ENCODE data around the gene TAS2R60. TPM values are rescaled to one million over a fixed set of nuclear protein-coding genes. Genes with fewer than 3 reads are reported as not detected.
"Not testable (repeated sequence)": the region's sequence is repeated elsewhere in the genome, so short reads cannot be mapped to it uniquely, and the experiment has no call there.

The TAS2R60 gene, protein sequence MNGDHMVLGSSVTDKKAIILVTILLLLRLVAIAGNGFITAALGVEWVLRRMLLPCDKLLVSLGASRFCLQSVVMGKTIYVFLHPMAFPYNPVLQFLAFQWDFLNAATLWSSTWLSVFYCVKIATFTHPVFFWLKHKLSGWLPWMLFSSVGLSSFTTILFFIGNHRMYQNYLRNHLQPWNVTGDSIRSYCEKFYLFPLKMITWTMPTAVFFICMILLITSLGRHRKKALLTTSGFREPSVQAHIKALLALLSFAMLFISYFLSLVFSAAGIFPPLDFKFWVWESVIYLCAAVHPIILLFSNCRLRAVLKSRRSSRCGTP
- 0.55 TPM for total RNA-seq

DNA sequence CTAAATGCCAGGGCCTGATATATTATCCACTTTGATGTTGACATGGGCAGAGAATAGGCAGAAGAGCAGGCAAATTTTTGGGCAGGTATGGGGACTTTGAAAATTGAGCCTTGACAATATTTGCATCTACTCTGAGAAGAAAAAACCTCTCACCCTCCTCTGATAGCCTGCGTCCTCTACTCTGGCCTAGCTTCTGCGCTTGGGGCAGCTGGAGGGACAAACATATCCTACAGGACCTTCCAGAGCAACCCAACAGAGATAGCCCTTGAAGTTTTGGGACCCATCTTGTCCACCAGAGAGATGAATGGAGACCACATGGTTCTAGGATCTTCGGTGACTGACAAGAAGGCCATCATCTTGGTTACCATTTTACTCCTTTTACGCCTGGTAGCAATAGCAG, at the start of gene TAS2R60:
TAS2R60 (plus strand) TSS at position 301 of the 400 bp plus-strand sequence; CDS start at position 301, 0 bp downstream.
- DNase-seq (ENCODE audit: low spot score), result no peak

- no peak for DNase-seq (ENCODE audit: low spot score)
These were observed 49.2 kb upstream of the TAS2R60 start for GRCh38 chr7:143394068-143394467.

DNA sequence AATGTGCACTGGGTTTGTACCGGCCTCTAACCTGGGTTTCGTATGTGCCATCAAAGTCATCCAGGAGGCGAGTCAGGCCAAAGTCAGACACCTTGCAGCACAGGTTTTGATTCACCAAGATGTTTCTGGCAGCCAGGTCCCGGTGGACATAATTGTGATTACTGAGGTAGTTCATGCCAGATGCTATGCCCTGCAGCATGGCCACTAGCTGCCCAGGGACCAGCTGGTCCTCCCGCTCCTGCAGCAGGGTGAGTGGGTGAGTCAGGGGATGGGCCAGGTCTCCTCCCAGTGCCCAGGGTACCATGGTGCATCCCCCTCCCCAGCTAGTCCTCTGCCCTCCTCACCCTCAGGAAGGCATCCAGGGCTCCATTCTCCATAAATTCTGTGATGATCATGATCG, 48.5 kb upstream of the TAS2R60 start:
- DNase-seq (ENCODE audit: low spot score), result no peak

DNA sequence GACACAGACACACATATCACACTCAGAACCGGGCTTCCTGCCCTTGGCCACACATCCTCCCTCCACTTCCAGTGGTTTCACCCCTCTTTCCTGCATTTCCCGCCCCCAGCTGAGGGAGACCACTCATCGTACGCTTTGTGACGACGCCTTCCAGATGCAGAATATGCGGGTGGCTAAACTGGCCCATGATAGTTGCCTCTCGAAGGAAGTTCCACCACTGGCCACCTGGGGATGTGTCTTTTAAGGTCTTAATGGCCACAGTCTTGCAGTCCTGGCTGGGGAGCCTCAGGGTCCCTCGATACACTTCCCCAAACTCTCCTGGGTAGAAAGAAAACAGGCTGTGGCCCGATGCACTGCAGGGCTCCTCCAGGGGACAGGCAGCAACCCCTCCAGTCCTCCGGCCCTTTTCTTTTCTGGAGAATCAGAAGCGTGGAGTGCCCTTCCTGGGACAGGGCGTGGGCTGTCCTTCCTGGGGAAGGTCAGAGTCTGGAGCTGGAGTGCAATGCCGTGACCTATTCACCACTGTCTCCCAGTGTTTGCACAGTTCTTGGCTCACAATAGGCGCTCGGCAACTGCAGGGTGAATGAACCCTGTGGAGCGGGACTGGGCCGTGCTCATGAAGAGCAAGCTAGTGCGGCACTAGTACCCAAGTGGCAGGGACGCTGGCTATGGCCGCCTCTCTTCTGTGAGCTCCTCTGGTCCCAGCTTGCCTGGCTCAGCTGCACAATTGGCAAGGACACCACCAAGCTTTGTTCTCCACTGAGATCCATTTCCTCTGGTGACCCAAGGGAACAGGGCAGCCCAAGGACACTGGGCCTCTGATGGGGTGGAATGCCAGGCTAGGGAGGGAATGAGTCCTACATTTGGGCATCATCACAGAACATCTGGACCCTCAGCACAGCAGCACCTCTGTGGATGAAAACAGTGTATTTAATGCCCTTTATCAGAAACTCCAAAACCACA, 47.8 kb upstream of the TAS2R60 start:
- no peak for DNase-seq (ENCODE audit: low spot score)

DNA sequence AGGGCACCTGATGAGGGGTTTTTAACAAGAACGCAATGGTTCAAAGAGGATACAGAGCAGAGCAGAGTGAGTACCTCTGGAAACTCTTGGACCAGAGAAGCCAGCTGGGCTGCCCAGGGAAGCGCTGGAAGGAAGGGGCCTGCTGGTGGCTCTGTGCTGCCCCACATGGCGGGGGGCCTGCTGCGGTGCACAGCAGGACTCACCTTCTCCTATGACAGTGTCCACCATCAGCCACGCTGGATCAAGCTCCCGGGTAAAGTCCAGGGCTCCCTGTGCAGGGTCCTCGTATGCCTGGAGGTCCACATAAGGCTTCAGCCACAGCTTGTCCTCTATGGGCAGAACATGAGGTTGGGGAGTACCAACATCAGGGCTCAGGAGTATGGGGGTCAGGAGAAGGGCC, 47.1 kb upstream of the TAS2R60 start:
- DNase-seq (ENCODE audit: low spot score), result no peak

DNA sequence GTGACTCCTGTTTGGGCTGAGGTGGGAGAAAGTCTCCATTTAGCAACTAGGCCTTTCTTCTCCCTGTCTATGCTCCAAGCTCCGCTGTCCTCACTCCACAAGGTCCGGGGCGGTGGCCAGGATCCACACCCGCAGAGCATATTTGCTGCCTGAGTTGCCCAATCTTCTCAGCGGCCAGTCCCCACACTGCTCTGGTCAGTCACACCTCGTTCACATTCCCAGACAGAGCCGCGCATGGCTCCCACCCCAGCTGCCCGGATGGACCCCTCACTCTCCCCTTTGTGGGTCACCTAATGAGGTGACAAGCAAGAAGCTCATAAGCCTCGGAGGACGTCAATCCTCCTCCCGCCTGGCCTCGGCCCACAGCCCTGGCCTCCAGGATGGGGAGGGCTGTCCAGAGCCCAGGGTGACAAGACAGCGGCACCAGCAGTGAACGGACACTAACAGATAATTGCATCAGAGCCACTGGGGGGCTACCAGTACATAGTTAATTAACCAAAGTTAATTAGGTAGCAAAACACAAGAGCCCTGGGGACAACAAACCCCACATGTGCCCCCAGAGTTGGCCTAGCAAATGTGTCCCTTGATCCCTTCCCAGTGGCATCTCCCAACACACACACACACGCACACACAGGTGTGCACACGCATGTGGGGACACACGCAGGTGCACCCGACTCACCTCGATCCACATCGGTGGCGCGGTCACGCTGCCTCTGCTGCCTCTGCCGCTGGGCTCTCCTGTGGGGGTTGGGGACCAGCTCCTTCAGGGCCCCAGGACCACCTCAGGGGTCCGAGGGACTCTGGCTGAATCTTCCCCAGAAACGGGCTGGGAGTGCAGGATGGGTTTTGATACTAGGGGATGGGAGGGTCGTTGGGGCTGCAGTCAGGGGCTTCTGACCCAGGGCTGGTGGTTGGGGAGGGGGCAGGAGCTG, 46.4 kb upstream of the TAS2R60 start:
- no peak for DNase-seq (ENCODE audit: low spot score)

DNA sequence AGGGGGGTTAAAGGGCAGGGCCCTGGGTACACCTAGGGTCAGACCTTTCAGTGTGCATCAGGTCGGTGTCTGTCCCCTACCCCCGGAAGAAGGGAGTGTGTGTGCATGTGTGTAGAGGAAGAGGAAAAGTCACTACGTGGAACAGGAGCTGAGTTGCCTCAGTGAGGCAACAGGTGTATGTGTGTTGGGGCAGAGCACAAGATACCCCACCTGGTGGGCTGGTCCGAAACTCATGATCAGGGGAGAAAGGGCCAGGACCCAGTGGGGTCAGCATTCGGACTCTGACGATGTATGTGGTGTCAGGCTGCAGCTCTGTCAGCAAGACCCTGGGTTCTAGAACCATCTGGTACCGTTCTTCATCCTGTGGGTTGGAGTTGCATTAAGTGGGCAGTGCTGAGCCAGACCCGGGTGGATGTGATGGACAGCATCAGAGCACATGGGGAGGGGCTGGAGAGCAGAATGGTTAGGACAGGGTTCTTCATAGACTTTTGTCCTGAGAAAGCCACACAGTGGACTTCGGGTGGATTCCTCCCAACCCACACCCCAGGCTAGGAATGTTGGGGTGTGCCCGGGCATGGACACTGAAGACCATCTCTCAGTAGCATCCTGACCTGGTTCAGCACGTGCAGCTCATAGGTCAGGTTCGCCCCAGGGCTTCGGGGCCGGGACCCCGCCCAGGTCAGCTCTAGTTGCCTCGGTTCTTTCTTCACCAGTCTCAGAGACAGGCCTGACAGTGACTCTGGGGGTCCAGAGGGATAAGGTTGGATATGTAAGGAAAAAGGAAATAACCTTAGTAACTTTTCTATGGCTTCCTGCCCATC, 45.3 kb upstream of the TAS2R60 start:
- DNase-seq (ENCODE audit: low spot score), result no peak

DNA sequence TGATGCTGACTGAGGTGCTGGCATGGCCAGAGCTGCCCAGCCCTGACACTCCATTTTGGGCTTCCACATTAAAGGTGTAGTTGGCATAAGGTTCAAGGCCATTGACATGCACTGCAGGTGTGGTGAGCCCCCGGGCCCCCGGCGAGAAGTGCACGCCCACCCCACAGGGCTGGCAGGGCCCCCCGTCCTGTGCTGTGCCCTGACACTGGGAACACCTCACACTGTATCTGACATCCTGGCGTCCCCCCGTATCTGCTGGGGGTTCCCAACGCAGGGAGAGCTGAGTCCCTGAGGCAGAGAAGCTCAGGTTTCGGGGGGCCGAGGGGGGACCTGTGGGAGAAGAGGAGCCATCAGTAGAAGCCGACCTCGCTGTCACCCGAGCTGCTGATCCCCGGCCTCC, 44.6 kb upstream of the TAS2R60 start:
- DNase-seq (ENCODE audit: low spot score), result no peak

DNA sequence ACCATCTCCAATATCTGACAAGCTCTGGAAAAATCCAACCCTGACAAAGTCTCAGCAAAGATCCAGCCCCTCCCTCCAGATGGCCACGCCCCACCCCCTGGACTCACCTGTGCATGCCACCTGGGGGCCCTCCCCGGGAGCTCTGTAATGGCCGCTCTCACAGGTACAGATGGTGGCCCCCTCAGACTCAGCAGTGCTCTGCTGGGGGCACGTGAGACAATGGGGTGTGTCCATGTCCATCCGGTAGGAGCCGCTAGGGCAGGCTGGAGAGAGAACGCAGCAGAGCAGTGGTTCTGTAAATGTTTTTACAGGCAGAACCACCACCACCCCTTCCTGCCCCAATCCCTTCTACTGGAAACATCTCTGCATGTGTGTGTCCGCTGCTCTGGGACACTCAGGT, 44.1 kb upstream of the TAS2R60 start:
- no peak for DNase-seq (ENCODE audit: low spot score)

GRCh38 chr7:143399642-143400041, 43.6 kb upstream of the TAS2R60 start:
- no peak for DNase-seq (ENCODE audit: low spot score)

DNA sequence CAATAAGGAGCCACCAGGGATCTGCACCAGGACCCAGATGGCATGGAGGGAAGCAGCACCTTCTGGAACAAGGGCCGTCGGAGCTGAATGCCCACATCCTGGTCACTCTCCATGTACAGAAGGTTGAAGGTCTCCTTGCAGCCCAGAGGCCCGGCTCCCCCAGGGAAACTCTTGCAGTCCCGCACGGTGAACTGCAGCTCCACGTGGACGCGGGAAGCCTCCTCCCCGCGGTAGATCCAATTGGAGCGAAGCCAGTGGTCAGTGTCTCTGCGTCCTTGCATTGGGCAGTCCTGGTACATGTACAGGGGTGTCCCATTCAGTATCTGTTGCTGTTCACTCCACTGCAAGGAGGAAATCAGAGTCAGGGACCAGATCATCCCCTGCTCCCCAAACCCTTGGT, 42.0 kb upstream of the TAS2R60 start:
- no peak for DNase-seq (ENCODE audit: low spot score)

DNA sequence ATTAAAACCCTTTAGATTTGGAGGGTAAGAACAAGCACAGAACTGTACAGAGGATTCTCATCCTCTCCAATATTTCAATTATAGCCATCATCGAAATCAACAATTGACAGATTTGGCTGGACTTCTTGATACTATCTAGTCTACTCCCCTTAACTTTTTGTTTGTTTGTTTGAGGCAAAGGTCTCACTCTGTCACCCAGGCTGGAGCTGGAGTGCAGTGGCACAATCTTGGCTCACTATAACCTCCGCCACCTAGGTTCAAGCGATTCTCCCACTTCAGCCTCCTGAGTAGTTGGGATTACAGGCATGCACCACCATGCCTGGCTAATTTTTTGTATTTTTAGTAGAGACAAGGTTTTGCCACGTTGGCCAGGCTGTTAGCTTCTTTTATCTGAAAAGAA, 41.0 kb upstream of the TAS2R60 start:
- DNase-seq (ENCODE audit: low spot score), result not testable (repeated sequence)

DNA sequence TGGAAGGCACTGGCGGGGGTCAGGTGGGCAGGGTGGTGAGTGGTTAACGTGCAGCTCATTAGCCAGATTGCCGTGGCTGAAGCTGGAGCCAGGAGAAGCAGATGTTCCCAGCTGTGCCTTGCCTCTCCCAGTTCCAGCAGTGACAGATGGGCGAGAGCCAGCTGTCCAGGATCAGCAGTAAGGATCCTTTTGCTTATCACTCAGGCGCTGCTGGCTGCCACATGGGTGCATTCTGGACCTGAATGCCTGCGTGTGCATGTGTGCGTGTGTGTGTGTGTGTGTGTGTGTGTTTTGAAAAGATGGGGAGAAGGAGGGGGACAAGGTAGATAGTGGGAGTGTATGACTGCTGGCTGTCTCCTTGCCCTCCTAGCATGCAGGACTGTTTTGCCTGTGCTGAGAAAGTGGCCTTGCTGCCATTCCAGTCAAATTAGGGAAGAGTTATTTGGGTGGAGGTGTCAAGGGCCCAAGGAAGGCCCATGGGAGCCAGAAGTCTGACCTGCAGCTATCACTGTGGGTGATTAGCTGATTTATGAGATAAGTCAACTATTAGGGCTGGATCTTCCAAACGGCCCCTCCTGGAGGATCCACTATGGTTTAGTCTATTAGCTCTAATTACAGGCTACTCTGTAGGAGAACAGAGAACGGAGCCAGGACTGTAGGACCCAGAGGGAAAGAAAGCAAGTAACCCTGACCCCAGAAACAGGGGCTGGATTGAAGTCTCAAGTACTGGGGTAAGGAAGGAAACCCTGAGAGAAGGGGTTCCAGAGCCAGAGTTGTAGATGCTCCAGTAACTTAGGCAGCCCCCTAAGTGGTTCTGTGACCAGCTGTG, 37.9 kb upstream of the TAS2R60 start:
- no peak for DNase-seq (ENCODE audit: low spot score)

GRCh38 chr7:143406002-143406357, 37.3 kb upstream of the TAS2R60 start:
- DNase-seq (ENCODE audit: low spot score), result no peak

DNA sequence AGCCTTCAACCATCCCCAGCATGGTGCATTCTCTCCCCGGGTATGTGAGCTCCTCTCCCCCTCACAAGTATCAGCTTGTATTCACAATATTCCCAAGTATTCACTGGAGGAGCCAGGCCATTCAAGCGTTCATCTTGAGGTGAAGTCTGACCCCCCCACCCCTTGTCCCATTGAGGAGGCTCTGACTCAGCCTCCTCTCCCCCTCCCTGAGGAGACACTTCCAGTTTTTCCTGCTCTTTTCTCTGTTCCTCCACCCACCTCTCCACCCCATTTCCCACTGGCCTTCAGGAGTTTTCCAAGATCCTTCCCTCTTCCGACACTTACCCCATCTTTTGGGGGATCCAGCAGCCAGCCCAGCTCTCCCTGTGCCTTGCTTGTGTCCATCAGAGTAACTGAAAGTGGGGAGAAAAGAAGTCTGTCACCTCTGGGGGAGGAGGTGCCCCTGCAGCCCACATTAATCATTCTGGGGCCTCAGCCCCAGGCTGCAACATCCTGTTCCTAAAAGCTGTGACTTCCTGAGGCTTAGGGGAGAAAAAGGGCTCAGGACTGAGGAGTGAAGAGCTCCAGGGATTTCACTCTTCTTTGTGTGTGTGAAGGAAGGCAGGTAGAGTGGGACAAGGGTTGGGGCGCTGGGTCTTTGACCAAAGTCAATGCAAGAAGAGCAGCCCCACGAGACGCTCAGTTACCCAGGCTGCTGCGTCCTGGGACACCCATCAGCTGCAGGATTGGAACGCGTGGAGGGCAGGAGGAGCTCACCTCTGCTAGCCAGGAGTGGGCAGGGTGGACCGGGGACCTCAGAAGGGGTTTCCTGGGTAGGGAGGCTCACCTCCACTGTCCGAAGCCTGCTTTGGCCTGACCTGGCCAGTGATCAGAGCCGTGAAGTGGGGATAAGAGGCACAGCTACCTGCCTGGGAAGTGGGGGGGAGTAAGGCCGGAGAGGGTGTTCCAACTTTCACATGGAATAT, 35.7 kb upstream of the TAS2R60 start:
- no peak for DNase-seq (ENCODE audit: low spot score)

DNA sequence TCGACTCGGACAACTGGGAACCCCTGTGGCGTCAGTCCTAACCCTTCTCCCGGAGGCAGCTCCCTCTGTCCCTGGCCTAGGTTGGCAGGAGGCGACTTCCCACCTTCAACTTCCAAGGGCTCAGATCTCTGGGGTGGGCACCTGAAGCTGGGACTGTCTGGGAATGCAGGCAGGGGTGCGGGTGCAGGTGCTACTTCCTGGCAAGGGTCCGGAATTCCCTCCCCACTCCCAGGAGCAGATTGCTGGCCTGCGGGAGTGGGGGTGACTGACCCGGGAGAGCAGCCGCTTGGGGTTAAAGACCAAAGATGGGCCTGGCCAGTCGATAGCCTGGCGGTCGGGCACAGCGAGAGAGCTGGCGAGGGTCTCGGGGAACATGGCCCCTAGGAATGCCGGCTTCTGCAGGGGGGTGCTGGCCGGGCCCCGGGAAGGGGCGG, 35.0 kb upstream of the TAS2R60 start:
- DNase-seq (ENCODE audit: low spot score), result no peak

DNA sequence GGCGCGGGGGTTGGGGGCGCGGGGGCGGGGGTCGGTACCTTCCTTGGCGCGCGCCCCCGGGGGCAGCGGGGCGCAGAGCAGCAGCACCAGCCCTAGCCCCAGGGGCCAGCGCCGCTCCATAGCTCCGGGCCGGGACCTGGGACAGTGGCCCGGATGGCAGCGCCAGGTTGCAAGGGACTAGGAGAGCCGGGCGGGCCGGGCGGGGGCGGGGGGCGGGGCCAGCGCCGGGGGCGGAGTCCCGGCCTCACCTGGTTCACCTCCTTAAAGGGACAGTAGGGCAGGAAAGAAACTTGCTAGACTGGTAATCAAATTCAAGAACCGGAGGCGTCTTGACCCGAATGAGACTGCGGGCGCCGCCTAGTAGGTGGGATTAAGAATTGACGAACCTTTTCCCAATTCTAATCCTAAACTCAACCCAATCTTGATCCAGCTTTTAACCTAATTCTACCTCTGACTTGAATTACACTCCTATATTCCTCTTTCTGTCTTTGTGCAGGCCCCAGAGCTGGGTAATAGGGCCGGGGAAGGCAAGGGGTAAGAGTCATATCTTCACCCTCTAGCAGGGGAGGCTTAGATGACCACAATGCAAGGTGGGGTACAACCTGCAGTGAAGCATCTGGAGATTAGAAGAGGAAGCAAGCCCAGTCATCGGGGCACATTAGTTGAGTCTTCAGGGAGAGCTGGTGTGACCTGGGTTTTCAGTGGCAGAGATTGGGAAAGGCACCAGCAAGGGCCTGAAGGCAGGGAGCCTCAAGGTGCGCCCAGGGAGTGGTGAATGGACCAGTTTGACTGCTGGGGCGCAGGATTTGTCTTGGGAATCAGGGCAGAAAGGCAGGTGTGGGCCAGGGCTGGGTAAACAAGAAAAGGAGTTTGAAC, 34.3 kb upstream of the TAS2R60 start, which contains the start of gene EPHA1:
EPHA1 (minus strand) TSS at position 171 of the 876 bp plus-strand sequence; CDS start at position 120, 51 bp downstream.
- no peak for DNase-seq (ENCODE audit: low spot score)

All from ureter (tissue), 1 donor.